HG03108 (cell line): Measurements from ENCODE around the gene SENP5.
A peak's percentile ranks its signal among the peaks of the same experiment; 100 is the strongest.

Experiments
- ATAC-seq: cut with Tn5 transposase; IDR thresholded peaks from one replicate; pipeline ENCODE4 v1.9.1; 2021; ENCODE audit warnings: moderate library complexity; ENCODE audit not compliant: unreplicated experiment

The SENP5 gene

DNA sequence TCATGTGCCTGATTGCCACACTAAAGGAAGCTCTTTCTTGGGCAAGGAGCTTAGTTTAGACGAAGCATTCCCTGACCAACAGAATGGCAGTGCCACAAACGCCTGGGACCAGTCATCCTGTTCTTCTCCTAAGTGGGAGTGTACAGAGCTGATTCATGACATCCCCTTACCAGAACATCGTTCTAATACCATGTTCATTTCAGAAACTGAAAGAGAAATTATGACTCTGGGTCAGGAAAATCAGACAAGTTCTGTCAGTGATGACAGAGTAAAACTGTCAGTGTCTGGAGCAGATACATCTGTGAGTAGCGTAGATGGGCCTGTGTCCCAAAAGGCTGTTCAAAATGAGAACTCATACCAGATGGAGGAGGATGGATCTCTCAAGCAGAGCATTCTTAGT lies 18.4 kb downstream of the SENP5 start:
- ATAC-seq: no peak

GRCh38 chr3:196889844-196890708 lies 22.4 kb downstream of the SENP5 start:
- ATAC-seq: no peak

DNA sequence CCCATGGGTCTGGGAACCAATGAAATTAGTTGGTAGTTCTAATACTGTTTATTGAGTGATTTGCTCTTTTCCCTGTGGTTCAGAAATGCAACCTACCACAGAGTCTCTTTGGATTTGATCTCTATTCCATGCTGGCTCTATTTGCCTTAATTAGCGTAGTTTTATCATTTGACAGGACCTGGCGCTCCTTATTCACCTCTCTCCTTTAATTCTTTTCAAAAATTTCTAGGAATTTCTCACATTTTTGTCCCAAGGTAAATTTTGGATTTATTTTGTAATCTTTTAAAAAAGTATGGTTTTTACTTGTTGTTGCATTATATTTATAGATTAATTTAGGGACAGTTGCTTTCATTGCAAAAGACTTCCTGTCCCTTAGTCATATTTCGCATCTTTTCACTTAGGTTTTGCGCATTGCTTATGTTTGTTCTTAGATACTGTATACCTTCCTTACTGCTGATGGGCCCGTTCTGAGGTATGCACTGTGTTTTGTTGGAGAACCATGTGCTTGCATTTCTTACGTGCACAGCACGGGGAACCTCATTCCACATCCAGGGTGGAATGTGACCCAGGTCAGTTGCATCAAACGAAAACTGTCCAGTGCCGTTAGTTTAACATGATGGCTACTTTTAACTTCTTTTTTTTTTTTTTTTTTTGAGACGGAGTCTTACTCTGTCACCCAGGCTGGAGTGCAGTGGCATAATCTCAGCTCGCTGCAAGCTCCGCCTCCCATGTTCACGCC lies 27.0 kb downstream of the SENP5 start:
- no peak for ATAC-seq

- ATAC-seq: no peak
These were observed 28.5 kb downstream of the SENP5 start for GRCh38 chr3:196896229-196896628.

DNA sequence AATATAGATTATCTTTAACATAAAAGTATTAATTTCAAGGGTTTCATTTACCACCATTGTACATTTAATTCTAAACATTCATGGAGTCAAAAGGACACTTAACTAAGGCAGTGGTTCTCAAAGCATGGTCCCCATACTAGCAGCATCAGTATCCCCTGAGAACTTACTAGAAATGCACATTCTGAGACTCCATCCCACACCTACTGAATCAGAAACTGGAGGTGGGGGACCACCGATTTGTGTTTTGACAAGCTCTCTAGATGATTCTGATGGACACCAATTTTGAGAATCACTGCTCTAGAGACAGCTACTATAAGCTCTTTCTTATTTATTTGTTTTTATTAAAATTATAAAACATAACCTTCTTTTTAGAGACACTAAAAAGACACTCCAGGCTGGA lies 34.0 kb downstream of the SENP5 start:
- ATAC-seq: no peak

DNA sequence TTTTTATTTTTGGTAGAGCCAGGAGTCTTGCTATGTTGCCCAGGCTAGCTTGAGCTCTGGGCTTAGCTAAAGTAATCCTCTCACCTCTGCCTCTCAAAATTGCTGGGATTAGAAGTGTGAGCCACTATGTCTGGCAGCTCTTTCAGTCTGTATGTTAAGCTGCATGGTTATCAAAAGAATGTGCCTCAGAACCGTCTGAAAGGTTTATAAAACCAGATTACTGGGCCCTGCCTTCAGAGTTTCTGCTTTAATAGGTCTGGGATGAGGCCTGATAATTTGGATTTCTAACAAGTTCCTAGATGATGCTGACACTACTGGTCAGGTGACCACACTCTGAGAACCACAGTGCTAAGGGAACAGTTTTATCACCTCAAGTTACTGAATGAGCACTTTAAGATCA lies 34.6 kb downstream of the SENP5 start:
- ATAC-seq: no peak

GRCh38 chr3:196903740-196904139 lies 36.0 kb downstream of the SENP5 start:
- ATAC-seq: no peak

DNA sequence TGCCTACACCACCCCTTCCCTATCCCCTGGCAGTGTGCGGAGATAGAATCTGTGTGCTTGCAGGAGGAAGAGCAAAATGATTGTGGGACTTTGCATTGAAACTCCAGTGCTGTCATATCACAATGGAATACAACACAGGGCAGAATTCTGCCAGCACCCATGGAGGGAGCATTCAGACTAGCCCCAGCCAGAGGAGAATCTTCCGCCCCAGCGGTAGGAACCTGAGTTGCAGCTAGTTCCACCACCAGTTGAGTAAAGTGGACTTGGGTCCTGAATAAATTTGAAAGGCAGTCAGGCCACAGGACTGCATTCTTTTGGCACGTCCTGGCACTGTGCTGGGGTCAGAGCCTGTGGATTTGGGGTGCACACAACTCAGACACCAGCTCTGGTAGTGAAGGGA lies 47.1 kb downstream of the SENP5 start:
- no peak for ATAC-seq

DNA sequence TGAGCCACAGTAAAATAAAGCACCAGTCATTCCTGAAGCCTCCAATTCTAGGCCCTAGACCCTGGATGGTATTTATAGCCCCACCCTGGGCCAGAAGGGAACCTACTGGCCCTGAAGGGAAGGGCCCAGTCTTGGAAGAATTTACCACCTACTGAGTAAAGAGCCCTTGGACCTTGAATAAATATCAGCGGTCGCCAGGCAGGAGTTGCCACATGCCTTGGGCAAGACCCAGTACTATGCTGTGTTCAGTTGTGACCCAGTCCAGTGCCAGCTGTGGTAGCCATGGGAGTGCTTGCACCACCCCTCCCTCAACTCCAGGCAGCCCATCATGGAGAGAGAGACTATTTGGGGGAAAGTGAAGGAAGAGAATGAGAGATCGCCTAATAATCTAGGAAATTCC lies 47.7 kb downstream of the SENP5 start:
- ATAC-seq: no peak

GRCh38 chr3:196916221-196916620 lies 48.5 kb downstream of the SENP5 start:
- ATAC-seq: no peak

DNA sequence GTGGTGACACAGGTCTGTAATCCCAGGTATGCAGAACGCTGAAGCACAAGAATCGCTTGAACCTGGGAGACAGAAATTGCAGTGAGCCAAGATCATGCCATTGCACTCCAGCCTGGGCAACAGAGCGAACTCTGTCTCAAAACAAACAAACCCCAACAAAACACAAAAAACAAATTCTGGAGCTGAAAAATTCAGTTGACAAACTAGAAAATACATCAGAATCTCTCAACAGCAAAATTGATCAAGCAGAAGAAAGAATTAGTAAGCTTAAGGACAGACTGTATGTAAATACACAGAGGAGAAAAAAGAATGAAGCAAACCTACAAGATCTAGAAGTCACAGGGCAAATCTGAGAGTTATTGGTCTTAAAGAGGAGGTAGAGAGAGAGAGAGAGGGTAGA lies 49.3 kb downstream of the SENP5 start:
- no peak for ATAC-seq

DNA sequence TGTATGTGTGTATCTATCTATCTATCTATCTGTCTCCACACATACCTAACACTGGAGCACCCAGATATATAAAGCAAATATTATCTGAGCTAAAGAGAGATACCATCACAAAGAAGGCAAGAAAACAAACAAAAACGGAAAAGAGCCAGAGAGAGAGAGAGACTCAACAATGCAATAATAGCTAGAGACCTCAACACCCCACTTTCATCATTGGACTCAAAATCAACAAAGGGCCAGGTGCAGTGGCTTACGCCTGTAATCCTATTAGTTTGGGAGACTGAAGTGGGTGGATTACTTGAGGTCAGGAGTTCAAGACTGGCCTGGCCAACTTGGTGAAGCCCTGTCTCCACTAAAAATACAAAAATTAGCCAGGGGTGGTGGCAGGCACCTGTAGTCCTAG lies 51.2 kb downstream of the SENP5 start:
- ATAC-seq: no peak

- ATAC-seq: no peak
These were observed 53.0 kb downstream of the SENP5 start for GRCh38 chr3:196920733-196921132.

GRCh38 chr3:196927571-196928453 lies 60.1 kb downstream of the SENP5 start:
- ATAC-seq: no peak

GRCh38 chr3:196931157-196931556 lies 63.4 kb downstream of the SENP5 start:
- no peak for ATAC-seq

DNA sequence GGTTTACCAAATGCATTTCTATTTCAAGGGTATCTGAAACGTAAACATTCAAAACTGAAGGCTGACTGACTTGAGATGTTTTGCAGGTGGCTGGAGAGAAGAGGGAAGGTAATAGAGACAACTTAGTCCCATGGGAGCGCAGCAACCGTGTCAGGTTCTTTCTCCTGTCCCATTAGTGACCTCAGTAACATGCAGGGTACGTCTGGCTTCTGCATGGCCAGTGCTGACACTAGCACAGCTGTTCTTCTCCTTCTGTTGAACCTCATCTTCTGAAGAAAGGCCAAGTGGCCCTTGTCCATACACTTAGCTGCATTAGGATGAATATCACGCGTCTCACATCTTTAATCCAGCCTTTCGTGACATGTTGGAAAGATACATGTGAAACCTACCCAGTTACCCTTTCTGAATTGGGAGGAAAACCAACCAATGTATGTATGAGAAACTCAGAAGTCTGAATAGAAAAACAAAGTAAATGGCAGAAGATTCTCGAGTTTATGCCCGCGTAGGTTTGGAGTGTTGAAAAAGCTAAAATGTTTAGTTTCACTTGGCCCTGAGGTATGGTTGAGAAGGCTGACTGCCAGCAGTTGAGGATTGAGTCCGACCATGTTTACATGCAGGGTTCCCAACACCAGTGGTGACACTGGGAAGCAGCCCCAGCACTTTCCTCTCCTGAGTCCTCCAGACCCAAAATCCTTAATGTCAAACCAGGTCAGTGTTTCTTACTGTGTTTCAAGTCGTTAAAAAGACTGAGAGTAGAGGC lies 64.3 kb downstream of the SENP5 start:
- peak; percentile 52 for ATAC-seq

DNA sequence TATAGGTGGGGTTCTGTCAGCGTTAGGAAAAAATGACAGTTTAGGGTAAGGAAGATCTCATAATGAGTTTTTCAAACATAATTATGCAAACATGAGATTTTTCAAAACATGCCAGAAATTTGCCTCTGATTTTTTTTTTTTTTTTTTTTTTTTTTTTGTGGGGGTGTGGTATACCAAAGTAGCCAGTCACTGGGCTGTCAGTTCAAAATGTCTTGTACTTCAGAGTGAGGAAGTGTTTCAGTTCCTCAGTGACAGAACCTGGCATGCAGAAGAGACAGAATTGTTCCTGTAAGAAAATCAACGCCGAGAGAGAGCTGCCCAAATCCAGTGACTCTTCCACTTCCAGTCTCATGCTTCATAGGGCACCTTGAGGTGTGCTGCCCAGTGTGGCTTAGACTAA lies 64.9 kb downstream of the SENP5 start:
- ATAC-seq: no peak

- ATAC-seq: no peak
These were observed 68.6 kb downstream of the SENP5 start for GRCh38 chr3:196936288-196936687.

DNA sequence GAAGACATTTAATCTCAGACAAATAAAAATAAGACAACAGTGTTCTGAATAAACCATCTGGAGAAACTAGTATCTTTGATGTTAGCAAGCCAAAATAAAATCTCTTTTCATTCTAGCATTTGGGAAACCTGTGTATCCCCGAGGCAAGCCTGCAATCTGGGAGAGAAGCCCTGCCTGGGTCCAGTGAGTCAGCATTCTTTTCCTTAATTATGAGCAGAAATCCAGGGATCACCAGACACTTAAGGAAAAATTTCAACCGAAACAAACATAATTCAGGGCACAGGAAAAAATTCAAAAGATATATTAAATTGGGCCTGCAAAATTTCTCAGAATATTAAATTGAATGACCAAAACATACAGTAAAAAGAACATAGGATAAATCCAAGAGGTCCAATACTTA lies 70.4 kb downstream of the SENP5 start:
- no peak for ATAC-seq

DNA sequence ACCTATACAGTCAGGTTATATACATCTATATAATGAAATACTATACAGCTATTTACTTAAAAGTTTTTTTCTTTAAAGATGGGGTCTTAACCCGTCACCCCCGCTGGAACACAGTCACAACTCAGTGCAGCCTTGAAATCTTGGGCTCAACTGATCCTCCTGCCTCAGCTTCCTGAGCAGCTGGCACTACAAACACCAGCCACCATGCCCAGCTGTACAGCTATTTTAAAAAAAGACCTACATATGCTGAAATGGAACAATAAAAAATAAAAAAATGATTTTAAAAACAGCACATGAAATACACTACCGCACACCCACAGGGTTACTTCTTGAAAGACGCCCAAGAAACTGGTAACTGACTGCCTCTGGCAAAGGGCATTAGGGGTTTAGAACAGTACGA lies 70.9 kb downstream of the SENP5 start:
- ATAC-seq: no peak
